H1 (cell line): ENCODE results near the gene C2orf76. TPM values are rescaled to one million over a fixed set of nuclear protein-coding genes. Genes with fewer than 3 reads are reported as not detected.

Experiments used
- CTCF ChIA-PET: fragments of 300-600 bp; sonication (Branson Sonifier 250); formaldehyde crosslinking; loops from one replicate; lab custom pipeline; 2021; ENCODE audit not compliant: partially characterized antibody; lab: Charles Lee
- POLR2A ChIA-PET: fragments of 300-600 bp; sonication (Branson Sonifier 250); formaldehyde crosslinking; loops from one replicate; lab custom pipeline; 2021; ENCODE audit warnings: inconsistent platforms; ENCODE audit not compliant: partially characterized antibody; lab: Charles Lee
- DNase-seq, 2 experiments: peaks; one replicate each; pipeline versions ENCODE4 v3.0.0 to v3.0.0-alpha.2; 2010 to 2022; ENCODE audit warnings: low spot score in 2 of 2, low read depth in 1 of 2, mixed read lengths in 1 of 2
- FAIRE-seq: peaks from 2 replicates; lab custom pipeline; 2011; peaks lifted over from hg19 to GRCh38; lab: Jason Lieb, UNC
- H2AFZ ChIP-seq: 2 replicates; pipeline ENCODE4 v1.8.1; 2012; ENCODE audit warnings: low read length, inconsistent platforms
- H2AK5ac ChIP-seq: 2 replicates; pipeline ENCODE4 v1.6.1; 2013; ENCODE audit warnings: low read depth, low read length
- H2BK120ac ChIP-seq: replicated peaks from 2 replicates; pipeline ENCODE3; 2013; ENCODE audit warnings: low read depth, low read length, inconsistent platforms
- H2BK12ac ChIP-seq: 2 replicates; pipeline ENCODE4 v1.6.1; 2013; ENCODE audit warnings: low read depth, low read length
- H2BK15ac ChIP-seq: 2 replicates; pipeline ENCODE4 v1.6.1; 2013; ENCODE audit warnings: low read length
- H2BK20ac ChIP-seq: 2 replicates; pipeline ENCODE4 v1.6.1; 2013; ENCODE audit warnings: low read length
- H2BK5ac ChIP-seq: 2 replicates; pipeline ENCODE4 v1.6.1; 2013; ENCODE audit warnings: low read depth, low read length
- H3K14ac ChIP-seq: 2 replicates; pipeline ENCODE4 v1.6.1; 2013; ENCODE audit warnings: inconsistent platforms; ENCODE audit not compliant: insufficient read length
- H3K18ac ChIP-seq: 2 replicates; pipeline ENCODE4 v1.6.1; 2013; ENCODE audit warnings: low read length; ENCODE audit errors: extremely low read depth
- H3K23ac ChIP-seq: 2 replicates; pipeline ENCODE4 v1.6.1; 2013; ENCODE audit warnings: inconsistent platforms; ENCODE audit not compliant: insufficient read length
- H3K23me2 ChIP-seq: 2 replicates; pipeline ENCODE4 v1.6.1; 2013; ENCODE audit warnings: low read depth, low read length
- H3K27ac ChIP-seq: 2 replicates; pipeline ENCODE4 v1.6.1; 2011; ENCODE audit warnings: low read depth, low read length, inconsistent platforms
- H3K27me3 ChIP-seq, 4 experiments: replicated peaks in 1 of 4; 1 replicate in 1 of 4; 2 replicates in 3 of 4; pipeline versions ENCODE4 v1.6.1 to v1.8.1; 2011 to 2013; ENCODE audit warnings: low read length in 3 of 4, mild to moderate bottlenecking in 3 of 4, inconsistent platforms in 2 of 4, mixed read lengths in 2 of 4, moderate library complexity in 1 of 4; ENCODE audit not compliant: control insufficient read depth in 3 of 4, insufficient read depth in 3 of 4; ENCODE audit errors: extremely low read depth in 1 of 4
- H3K36me3 ChIP-seq, 4 experiments: 2 replicates each; pipeline versions ENCODE4 v1.6.1 to v1.8.1; 2011 to 2013; ENCODE audit warnings: mild to moderate bottlenecking in 4 of 4, low read length in 3 of 4, moderate library complexity in 2 of 4, control low read depth in 1 of 4, inconsistent platforms in 1 of 4; ENCODE audit not compliant: insufficient read depth in 4 of 4, control insufficient read depth in 2 of 4
- H3K4ac ChIP-seq: replicated peaks from 2 replicates; pipeline ENCODE3; 2013; ENCODE audit warnings: low read length, low read depth, mixed read lengths, inconsistent platforms; ENCODE audit not compliant: insufficient read length
- H3K4me1 ChIP-seq, 4 experiments: replicated peaks in 1 of 4; 1 replicate in 1 of 4; 2 replicates in 3 of 4; pipeline versions ENCODE4 v1.6.1 to v1.8.1; 2011 to 2013; ENCODE audit warnings: low read length in 3 of 4, inconsistent platforms in 2 of 4, mixed read lengths in 1 of 4; ENCODE audit not compliant: insufficient read depth in 4 of 4, control insufficient read depth in 3 of 4
- H3K4me2 ChIP-seq, 2 experiments: 2 replicates each; pipeline versions ENCODE4 v1.6.1 to v1.8.1; 2011 to 2013; ENCODE audit warnings: low read depth in 2 of 2, low read length in 2 of 2, control low read depth in 1 of 2, inconsistent platforms in 1 of 2, mild to moderate bottlenecking in 1 of 2; ENCODE audit not compliant: insufficient read depth in 1 of 2
- H3K4me3 ChIP-seq, 4 experiments: fragments of 200-600, 300-600 bp in 1 of 4; sonication (generic), shearing (Covaris generic), sonication (Bioruptor Twin) in 1 of 4; 2 replicates each; pipeline versions ENCODE4 v1.5.1 to v1.8.1; 2011 to 2016; ENCODE audit warnings: low read length in 4 of 4, low read depth in 3 of 4, control low read depth in 2 of 4, inconsistent platforms in 2 of 4, mild to moderate bottlenecking in 2 of 4, mixed read lengths in 1 of 4, moderate library complexity in 1 of 4; ENCODE audit not compliant: insufficient read depth in 2 of 4; ENCODE audit errors: extremely low read depth in 1 of 4
- H3K56ac ChIP-seq: replicated peaks from 2 replicates; pipeline ENCODE3; 2013; ENCODE audit warnings: low read depth, mild to moderate bottlenecking, mixed read lengths, low read length, inconsistent platforms; ENCODE audit not compliant: insufficient read length
- H3K79me1 ChIP-seq: 2 replicates; pipeline ENCODE4 v1.6.1; 2013; ENCODE audit warnings: low read depth, low read length, control low read depth
- H3K79me2 ChIP-seq, 2 experiments: 2 replicates each; pipeline versions ENCODE4 v1.6.1 to v1.8.1; 2012 to 2013; ENCODE audit warnings: low read length in 2 of 2, mild to moderate bottlenecking in 2 of 2, inconsistent platforms in 1 of 2; ENCODE audit not compliant: insufficient read depth in 2 of 2, control insufficient read depth in 1 of 2
- H3K9ac ChIP-seq, 4 experiments: replicated peaks in 1 of 4; 1 replicate in 1 of 4; 2 replicates in 3 of 4; pipeline versions ENCODE4 v1.6.1 to v1.8.1; 2011 to 2013; ENCODE audit warnings: low read depth in 3 of 4, low read length in 3 of 4, control low read depth in 2 of 4, mild to moderate bottlenecking in 2 of 4, moderate library complexity in 2 of 4, inconsistent platforms in 1 of 4; ENCODE audit errors: extremely low read depth in 1 of 4
- H3K9me3 ChIP-seq, 2 experiments: 2 replicates each; pipeline versions ENCODE4 v1.6.1 to v1.8.1; 2012 to 2013; ENCODE audit warnings: mild to moderate bottlenecking in 2 of 2, moderate library complexity in 2 of 2, control low read depth in 1 of 2, inconsistent platforms in 1 of 2, low read depth in 1 of 2, low read length in 1 of 2, mixed read lengths in 1 of 2; ENCODE audit not compliant: insufficient read depth in 2 of 2
- H4K20me1 ChIP-seq, 2 experiments: replicated peaks in 1 of 2; 2 replicates each; pipeline versions ENCODE3 to v1.8.1; 2011 to 2013; ENCODE audit warnings: inconsistent platforms in 2 of 2, low read length in 2 of 2, mild to moderate bottlenecking in 1 of 2; ENCODE audit not compliant: insufficient read depth in 2 of 2, control insufficient read depth in 1 of 2
- H4K5ac ChIP-seq: 2 replicates; pipeline ENCODE4 v1.6.1; 2013; ENCODE audit warnings: low read length, low read depth, mixed read lengths, inconsistent platforms; ENCODE audit not compliant: insufficient read length
- H4K8ac ChIP-seq: 2 replicates; pipeline ENCODE4 v1.8.0; 2013; ENCODE audit warnings: mild to moderate bottlenecking, moderate library complexity, low read length, inconsistent platforms; ENCODE audit not compliant: insufficient read depth; ENCODE audit errors: extremely low read depth
- H4K91ac ChIP-seq: replicated peaks from 2 replicates; pipeline ENCODE3; 2013; ENCODE audit warnings: low read length, mixed read lengths, inconsistent platforms; ENCODE audit not compliant: insufficient read length
- BACH1 ChIP-seq: IDR thresholded peaks from 2 replicates; pipeline ENCODE4 v1.6.1; 2012; ENCODE audit warnings: low read length, improper control_type of control experiment
- BRCA1 ChIP-seq: IDR thresholded peaks from 2 replicates; pipeline ENCODE4 v1.6.1; 2012; ENCODE audit warnings: low read depth, low read length, improper control_type of control experiment
- CBX5 ChIP-seq: fragments of 300-800, 300-1000 bp; sonication (generic); IDR thresholded peaks from 2 replicates; pipeline ENCODE4 v1.7.1; 2016; ENCODE audit warnings: antibody characterized with exemption, low read length, low read depth
- CHD1 ChIP-seq: IDR thresholded peaks from 2 replicates; pipeline ENCODE4 v1.6.1; 2012; ENCODE audit warnings: low read depth, low read length, improper control_type of control experiment
- EZH2 ChIP-seq: fragments of 200-600 bp; sonication (generic); IDR thresholded peaks from 2 replicates; pipeline ENCODE4 v1.7.1; 2012; ENCODE audit warnings: low read depth, mild to moderate bottlenecking, moderate library complexity, low read length, inconsistent platforms; ENCODE audit not compliant: severe bottlenecking
- NRF1 ChIP-seq: IDR thresholded peaks from 2 replicates; pipeline ENCODE4 v1.6.1; 2011; ENCODE audit warnings: mild to moderate bottlenecking, low read depth, low read length, improper control_type of control experiment
- SIN3A ChIP-seq, 2 experiments: IDR thresholded peaks in 1 of 2; conservative IDR thresholded peaks in 1 of 2; 2 replicates each; pipeline ENCODE4 v1.6.1; 2011 to 2012; ENCODE audit warnings: low read length in 2 of 2, improper control_type of control experiment in 1 of 2, low read depth in 1 of 2, mild to moderate bottlenecking in 1 of 2
- SP4 ChIP-seq: IDR thresholded peaks from 2 replicates; pipeline ENCODE4 v1.6.1; 2012; ENCODE audit warnings: low read length, inconsistent platforms
- SUZ12 ChIP-seq: fragments of 200-600 bp; sonication (generic); IDR thresholded peaks from 2 replicates; pipeline ENCODE4 v1.6.1; 2012; ENCODE audit warnings: mild to moderate bottlenecking, inconsistent platforms, low read length, moderate library complexity, mixed read lengths
- ZNF274 ChIP-seq: IDR thresholded peaks from 2 replicates; pipeline ENCODE4 v1.7.0; 2012; ENCODE audit warnings: low read length, borderline replicate concordance; ENCODE audit errors: extremely low read depth
- WGBS, 2 experiments: shearing (Covaris generic) in 1 of 2; methylation state at CpG; one replicate each; pipeline versions ENCODE4 v1.1.6 to v1.1.7; 2013 to 2015; ENCODE audit warnings: low lambda C conversion rate in 2 of 2, mixed read lengths in 2 of 2, inconsistent platforms in 1 of 2, low coverage in 1 of 2, missing lambda C conversion rate in 1 of 2; ENCODE audit not compliant: insufficient replicate concordance in 2 of 2, insufficient coverage in 1 of 2, insufficient read length in 1 of 2; ENCODE audit errors: extremely low coverage in 1 of 2, missing lambda C conversion rate in 1 of 2; 5-methylcytosine and 5-hydroxymethylcytosine counted together
- polyA plus RNA-seq, 7 experiments: library from polyadenylated mRNA; depleted of rRNA in 3 of 7; stranded (reverse) in 5 of 7; unstranded in 2 of 7; fragments of >200 nt in 5 of 7; fragments of 200-250 nt in 2 of 7; gene quantifications; 1 replicate in 5 of 7; 2 replicates in 1 of 7; 4 replicates in 1 of 7; pipeline versions ENCODE4 v1.2.1 to v1.2.3, GENCODE V29; 2011 to 2013; ENCODE audit warnings: missing spikeins in 2 of 7, mixed read lengths in 2 of 7
- total RNA-seq: library from RNA; stranded (reverse); fragmentation: NEBNext Ultra II Directional; extraction: Animal tissue kit (Norgen Biotek cat#: 25700); gene quantifications from 2 replicates; pipeline ENCODE4 v1.2.1, GENCODE V29; 2021
- TF ChIP-seq, protein P1 (sequence below): IDR thresholded peaks from 2 replicates; pipeline ENCODE4 v1.6.1; 2011; ENCODE audit warnings: low read depth, mild to moderate bottlenecking, low read length; ENCODE audit not compliant: insufficient read depth

The C2orf76 gene
- total and polyA plus RNA-seq, 2 of the 8 experiments (the other 6 are each of a cell fraction or from before 2014, with no cell fraction given) = 4.4 to 5.0 TPM

- no peak overlapping the region for H2AFZ ChIP-seq
- no peak overlapping the region for H3K56ac ChIP-seq
- H3K27ac ChIP-seq = no peak overlapping the region
- H3K23ac ChIP-seq = no peak overlapping the region
- H2BK5ac ChIP-seq = no peak overlapping the region
- H3K4me3 ChIP-seq = no peak overlapping the region
- H3K9me3 ChIP-seq = no peaks in the 10 kb centered on the region
- no peak overlapping the region for H3K18ac ChIP-seq
- DNase-seq (no peak), FAIRE-seq (no peak)
- no peak overlapping the region for H2AK5ac ChIP-seq
- H3K9ac ChIP-seq = no peak overlapping the region
- H3K14ac ChIP-seq = no peak overlapping the region
- H3K4me2 ChIP-seq = no peak overlapping the region
- H3K27me3 ChIP-seq = no peaks in the 10 kb centered on the region
- H2BK15ac ChIP-seq = no peak overlapping the region
- no peaks in the 10 kb centered on the region for H4K20me1 ChIP-seq
- H3K79me2 ChIP-seq = no peaks in the 10 kb centered on the region
- ChIA-PET CTCF (no interaction called here), POLR2A (no interaction called here)
- H2BK12ac ChIP-seq = no peak overlapping the region
- H4K8ac ChIP-seq = no peak overlapping the region
- WGBS, 2 experiments = 87% methylated on average over 3 of the region's 3 CpGs; no CpG with 5 or more reads in 1 of the 2 experiments
- no peaks in the 10 kb centered on the region for H3K23me2 ChIP-seq
- no peaks in the 10 kb centered on the region for H3K79me1 ChIP-seq
- no peak overlapping the region for H4K91ac ChIP-seq
- no peak overlapping the region for H2BK120ac ChIP-seq
- H2BK20ac ChIP-seq = no peak overlapping the region
- no peak overlapping the region for H4K5ac ChIP-seq
- H3K36me3 ChIP-seq = no peaks in the 10 kb centered on the region
- no peak overlapping the region for H3K4ac ChIP-seq
- H3K4me1 ChIP-seq = peaks cover 0 to 4% (median 2%) of the 10 kb centered on the region in 4 experiments; a peak in 3 of 7 replicates
- TF ChIP-seq ZNF274 (no peak), BRCA1 (no peak), SIN3A (conservative IDR thresholded peaks at IDR 0.05 in 1 of 2, IDR thresholded peaks at IDR 0.05 in 1 of 2; ENCODE audit: low read depth in 1 of 2, low read length in 2 of 2) (no peak), BACH1 (no peak), CBX5 (no peak), CHD1 (no peak), SUZ12 (no peak), EZH2 (no peak), NRF1 (no peak), SP4 (no peak)
- TF ChIP-seq, protein P1, sequence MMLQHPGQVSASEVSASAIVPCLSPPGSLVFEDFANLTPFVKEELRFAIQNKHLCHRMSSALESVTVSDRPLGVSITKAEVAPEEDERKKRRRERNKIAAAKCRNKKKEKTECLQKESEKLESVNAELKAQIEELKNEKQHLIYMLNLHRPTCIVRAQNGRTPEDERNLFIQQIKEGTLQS = no peak
These were observed 27.5 kb upstream of the C2orf76 start for GRCh38 chr2:119393971-119394748.
